Adrenal gland (tissue), 12 donors: ENCODE measurements around the gene LCA5. TPM values are rescaled to one million over a fixed set of nuclear protein-coding genes. Genes with fewer than 3 reads are reported as not detected.
A peak's percentile ranks its signal among the peaks of the same experiment; 100 is the strongest.

Experiments used
- DNase-seq, 7 donors: peaks; one replicate each; pipeline ENCODE4 v3.0.0-alpha.2; 2019 to 2020
- H3K27ac ChIP-seq, 5 donors: fragments of 200-600 bp; sonication (generic) in 4 of 5; 1 replicate in 3 of 5; 2 replicates in 2 of 5; pipeline versions ENCODE4 v1.5.1 to v1.8.0; 2016 to 2020; ENCODE audit warnings: mild to moderate bottlenecking in 1 of 5
- H3K27me3 ChIP-seq: fragments of 200-600 bp; 2 replicates; pipeline ENCODE4 v1.8.0; 2021
- H3K36me3 ChIP-seq, 2 donors: fragments of 200-600 bp; replicated peaks in 1 of 2; 1 replicate in 1 of 2; 2 replicates in 1 of 2; pipeline versions ENCODE4 v1.5.1 to v1.8.0; 2018 to 2022
- H3K4me1 ChIP-seq, 2 donors: fragments of 200-600 bp; replicated peaks in 1 of 2; 1 replicate in 1 of 2; 2 replicates in 1 of 2; pipeline versions ENCODE4 v1.5.1 to v1.8.0; 2018 to 2021
- H3K4me3 ChIP-seq, 4 donors: fragments of 200-600 bp; sonication (generic) in 3 of 4; one replicate each; pipeline ENCODE4 v1.5.1; 2016 to 2018
- H3K9me3 ChIP-seq, 3 donors: fragments of 200-600 bp; sonication (generic) in 1 of 3; replicated peaks in 1 of 3; 1 replicate in 2 of 3; 2 replicates in 1 of 3; pipeline versions ENCODE4 v1.5.1 to v1.8.0; 2016 to 2021
- POLR2A ChIP-seq, 2 donors: fragments of 450-650 bp; IDR thresholded peaks; one replicate each; pipeline ENCODE4 v1.6.1; 2017; ENCODE audit warnings: antibody characterized with exemption in 2 of 2, mild to moderate bottlenecking in 2 of 2, moderate library complexity in 1 of 2
- WGBS, 4 donors: extraction: QIAGEN DNeasy Blood & Tissue Kit in 2 of 4; methylation state at CpG; one replicate each; pipeline versions ENCODE4 v1.1.5 to v1.1.7; 2013 to 2017; 5-methylcytosine and 5-hydroxymethylcytosine counted together
- intact Hi-C, 2 donors: fragments of 100-400 bp; cut with DNase I; formaldehyde crosslinking; loops; one replicate each; pipeline versions ENCODE4 v1.14.1 to v1.15.0; 2022 to 2023
- polyA plus RNA-seq, 3 donors: library from polyadenylated mRNA; stranded (reverse); fragments of 200-250 nt in 2 of 3; fragments of 350-450 nt in 1 of 3; fragmentation: Illumina TruSeq in 1 of 3; extraction: RNeasy Lipid Tissue Mini Kit (QIAGEN cat#74804) in 1 of 3; gene quantifications; one replicate each; pipeline ENCODE4 v1.2.3, GENCODE V29; 2013 to 2014
- total RNA-seq, 9 donors: library from RNA; depleted of rRNA in 4 of 9; stranded (reverse); fragments of >200 nt in 4 of 9; fragments of 120-200 nt in 1 of 9; fragmentation: NEBNext Ultra II Directional in 1 of 9; extraction: Animal tissue kit (Norgen Biotek cat#: 25700) in 1 of 9; gene quantifications; one replicate each; pipeline versions ENCODE4 v1.1.0 to v1.2.4, GENCODE V29; 2013 to 2023
- TF ChIP-seq, protein P1 (sequence below), 6 experiments: fragments of 450-650 bp in 4 of 6; fragments of 200-600 bp in 2 of 6; sonication (generic) in 1 of 6; IDR thresholded peaks; 1 replicate in 5 of 6; 2 replicates in 1 of 6; pipeline versions ENCODE4 v1.5.1 to v1.8.0; 2016 to 2021; ENCODE audit warnings: antibody characterized with exemption in 6 of 6, mild to moderate bottlenecking in 2 of 6, moderate library complexity in 1 of 6
- donor health status: healthy with polysubstance abuse.
- donor health status: Bipolar disorder and iron deficiency.
- donor health status: DM: yes; HTN: yes; CAD: no.
- donor health status: DM: no; HTN: no; CAD: no.
- donor health status: DM: no; HTN: no; CAD: no.
- donor health status: DM: yes; HTN: yes; CAD: no.

LCA5 gene
- total and polyA plus RNA-seq, 12 donors = 1.0 to 4.6 (median 2.6) TPM

DNA sequence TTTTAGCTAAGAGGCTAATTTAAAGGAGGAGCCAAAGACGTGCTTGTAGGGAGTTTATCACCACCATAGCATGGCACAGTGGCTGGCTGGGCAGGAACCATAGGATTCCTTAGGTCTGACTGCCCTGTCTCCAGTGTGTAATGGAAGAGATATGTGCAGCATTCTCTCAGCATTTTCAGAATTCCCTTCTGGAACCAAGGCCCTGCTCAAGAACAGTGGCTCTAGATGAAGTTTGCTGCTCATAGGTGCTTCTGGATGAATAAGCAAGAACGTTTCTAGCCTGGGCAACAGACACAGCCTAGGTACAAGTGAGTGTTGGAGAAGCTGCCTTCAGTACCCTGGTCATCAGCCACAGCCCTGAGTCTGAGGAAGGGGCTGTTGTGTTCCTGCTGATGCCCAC, 69.1 kb downstream of the LCA5 start:
- Histone ChIP-seq H3K4me1 (peaks cover 0 to 3% of the 10 kb centered on the region in 2 donors), H3K4me3 (no peak overlapping the region), H3K27ac (no peak overlapping the region), H3K36me3 (no peaks in the 10 kb centered on the region), H3K27me3 (no peaks in the 10 kb centered on the region), H3K9me3 (no peaks in the 10 kb centered on the region)
- DNase-seq = no peak
- intact Hi-C loops = no loop called here
- TF ChIP-seq POLR2A (IDR thresholded peaks at IDR 0.05) = no peak
- TF ChIP-seq, protein P1, sequence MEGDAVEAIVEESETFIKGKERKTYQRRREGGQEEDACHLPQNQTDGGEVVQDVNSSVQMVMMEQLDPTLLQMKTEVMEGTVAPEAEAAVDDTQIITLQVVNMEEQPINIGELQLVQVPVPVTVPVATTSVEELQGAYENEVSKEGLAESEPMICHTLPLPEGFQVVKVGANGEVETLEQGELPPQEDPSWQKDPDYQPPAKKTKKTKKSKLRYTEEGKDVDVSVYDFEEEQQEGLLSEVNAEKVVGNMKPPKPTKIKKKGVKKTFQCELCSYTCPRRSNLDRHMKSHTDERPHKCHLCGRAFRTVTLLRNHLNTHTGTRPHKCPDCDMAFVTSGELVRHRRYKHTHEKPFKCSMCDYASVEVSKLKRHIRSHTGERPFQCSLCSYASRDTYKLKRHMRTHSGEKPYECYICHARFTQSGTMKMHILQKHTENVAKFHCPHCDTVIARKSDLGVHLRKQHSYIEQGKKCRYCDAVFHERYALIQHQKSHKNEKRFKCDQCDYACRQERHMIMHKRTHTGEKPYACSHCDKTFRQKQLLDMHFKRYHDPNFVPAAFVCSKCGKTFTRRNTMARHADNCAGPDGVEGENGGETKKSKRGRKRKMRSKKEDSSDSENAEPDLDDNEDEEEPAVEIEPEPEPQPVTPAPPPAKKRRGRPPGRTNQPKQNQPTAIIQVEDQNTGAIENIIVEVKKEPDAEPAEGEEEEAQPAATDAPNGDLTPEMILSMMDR (IDR thresholded peaks at IDR 0.05) = no peak
- WGBS, 4 donors = 25 to 46% (median 42%) methylated on average over 1 to 2 of the region's 2 CpGs

DNA sequence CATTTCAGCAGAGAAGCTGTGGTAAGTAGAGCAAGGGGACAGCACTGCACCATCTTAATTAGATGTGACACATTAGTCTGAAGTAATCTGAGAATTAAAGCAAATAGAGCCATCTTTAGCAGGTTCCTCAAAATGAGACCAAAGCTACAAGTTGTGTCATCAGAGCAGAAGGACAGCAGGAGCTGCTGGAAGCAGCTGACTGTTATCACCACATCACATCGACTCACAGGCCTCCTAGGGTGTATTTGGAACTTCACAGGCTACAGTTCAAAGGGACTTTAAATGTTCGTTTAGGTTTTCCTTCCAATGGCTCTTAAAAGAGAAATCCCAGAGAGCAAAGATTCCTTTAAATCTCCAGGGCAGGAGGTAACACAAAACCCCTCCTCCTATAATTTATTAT, 69.5 kb downstream of the LCA5 start:
- intact Hi-C loops = no loop called here
- no peak for DNase-seq
- Histone ChIP-seq H3K27ac (no peak overlapping the region), H3K4me1 (peaks cover 0 to 3% of the 10 kb centered on the region in 2 donors), H3K9me3 (no peaks in the 10 kb centered on the region), H3K36me3 (no peaks in the 10 kb centered on the region), H3K27me3 (no peaks in the 10 kb centered on the region), H3K4me3 (no peak overlapping the region)
- TF ChIP-seq, protein P1 (IDR thresholded peaks at IDR 0.05) = no peak
- no peak for TF ChIP-seq POLR2A (IDR thresholded peaks at IDR 0.05)
- 2 to 6% (median 4%) methylated on average over 2 of the region's 2 CpGs for WGBS, 4 donors

DNA sequence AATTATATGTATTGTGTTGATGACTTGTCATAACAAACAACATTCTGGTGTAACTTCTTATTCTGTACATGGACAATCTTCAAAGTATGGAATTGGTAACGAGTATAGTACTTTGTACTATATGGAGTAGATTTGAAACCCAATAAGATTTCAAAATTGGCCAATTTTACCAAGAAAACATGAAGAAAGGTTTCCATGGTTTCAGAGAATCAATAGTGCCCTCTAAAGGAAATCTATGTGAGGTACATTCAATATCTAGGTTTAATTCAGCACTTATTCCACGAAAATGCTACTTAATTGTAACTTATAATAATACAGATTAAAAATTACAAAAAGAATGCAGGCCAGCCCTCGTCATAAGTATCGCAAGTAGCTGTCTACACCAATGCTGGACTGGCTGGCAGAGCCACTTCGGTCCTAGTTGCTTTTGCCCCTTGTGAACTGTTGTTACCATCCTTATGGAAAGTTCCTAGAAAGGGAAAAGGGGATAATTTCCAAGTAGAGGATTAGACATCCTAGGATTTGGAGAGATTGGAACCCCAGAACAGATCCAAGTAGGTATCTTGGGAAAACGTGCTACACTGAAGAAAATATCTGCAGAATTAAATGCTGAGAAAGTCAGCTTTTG, 70.9 kb downstream of the LCA5 start:
- TF ChIP-seq, protein P1 (IDR thresholded peaks at IDR 0.05) = peak; percentile 18 to 65 (median 47)
- no peak for TF ChIP-seq POLR2A (IDR thresholded peaks at IDR 0.05)
- no peak overlapping the region for H3K27ac ChIP-seq
- H3K9me3 ChIP-seq = no peaks in the 10 kb centered on the region
- H3K36me3 ChIP-seq = no peaks in the 10 kb centered on the region
- H3K27me3 ChIP-seq = no peaks in the 10 kb centered on the region
- intact Hi-C loops = no loop called here
- H3K4me1 ChIP-seq = peaks cover 0 to 3% of the 10 kb centered on the region in 2 donors
- no peak overlapping the region for H3K4me3 ChIP-seq
- DNase-seq = no peak
- 19 to 30% (median 21%) methylated on average over 6 of the region's 6 CpGs for WGBS, 4 donors

DNA sequence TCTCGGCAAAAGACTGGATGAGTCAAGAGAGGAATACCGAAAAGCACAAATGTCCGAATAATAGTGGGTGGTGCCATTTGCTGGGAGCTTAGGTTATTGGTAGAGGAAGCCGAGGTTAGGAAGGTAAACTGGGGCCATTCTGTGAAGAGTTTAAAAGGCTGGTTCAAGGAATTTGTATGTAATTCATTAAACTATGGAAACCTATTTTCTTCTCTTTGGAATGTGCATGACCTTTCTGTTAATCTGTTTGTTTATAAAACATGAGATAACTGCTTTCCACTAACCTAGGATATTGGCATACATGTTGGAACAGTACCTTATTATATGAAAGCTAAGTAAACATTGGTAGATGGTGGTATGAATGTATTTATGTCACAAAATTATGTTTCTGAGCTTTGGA, 71.8 kb downstream of the LCA5 start:
- H3K36me3 ChIP-seq = no peaks in the 10 kb centered on the region
- intact Hi-C loops = no loop called here
- no peak for DNase-seq
- TF ChIP-seq, protein P1 (IDR thresholded peaks at IDR 0.05) = no peak
- TF ChIP-seq POLR2A (IDR thresholded peaks at IDR 0.05) = no peak
- H3K4me3 ChIP-seq = no peak overlapping the region
- H3K4me1 ChIP-seq = peaks cover 0 to 3% of the 10 kb centered on the region in 2 donors
- no peaks in the 10 kb centered on the region for H3K27me3 ChIP-seq
- no peak overlapping the region for H3K27ac ChIP-seq
- 76 to 89% (median 85%) methylated on average over 4 of the region's 4 CpGs for WGBS, 4 donors
- no peaks in the 10 kb centered on the region for H3K9me3 ChIP-seq
